ENCODE measurements around the gene EDC3.

Gene EDC3

GRCh38 chr15:74724570-74725224, 28.9 kb upstream of the EDC3 start:
- Mint-ChIP-seq H3K27me3 (peaks cover 33% of the 10 kb centered on the region), H3K27ac (no peak overlapping the region), H3K4me3 (peak overlapping the region; percentile 78), H3K9me3 (no peaks in the 10 kb centered on the region), H3K36me3 (peaks cover 6% of the 10 kb centered on the region), H3K4me1 (peaks cover 31% of the 10 kb centered on the region)
- CTCF ChIA-PET = interaction anchor here (1.2 to 1.9 kb wide), 4 partner anchors 10 to 177 kb away, joined by 3 to 5 read pairs (median 4); no protein-coding TSS in a partner anchor
- DNase-seq = no peak

- Mint-ChIP-seq H3K36me3 (peaks cover 6% of the 10 kb centered on the region), H3K4me1 (peaks cover 31% of the 10 kb centered on the region), H3K27me3 (peaks cover 33% of the 10 kb centered on the region), H3K9me3 (no peaks in the 10 kb centered on the region), H3K4me3 (peak overlapping the region; percentile 78), H3K27ac (peak overlapping the region; percentile 17)
- DNase-seq = no peak
- CTCF ChIA-PET = interaction anchor here (1.4 to 1.9 kb wide), 2 partner anchors 89 to 178 kb away, joined by 4 to 5 read pairs; no protein-coding TSS in a partner anchor
Measured at GRCh38 chr15:74723754-74724334, 28.0 kb upstream of the EDC3 start.

GRCh38 chr15:74723187-74723586, 27.4 kb upstream of the EDC3 start:
- Mint-ChIP-seq H3K27me3 (peaks cover 33% of the 10 kb centered on the region), H3K4me1 (peaks cover 31% of the 10 kb centered on the region), H3K4me3 (no peak overlapping the region), H3K9me3 (no peaks in the 10 kb centered on the region), H3K27ac (no peak overlapping the region), H3K36me3 (peaks cover 6% of the 10 kb centered on the region)
- no peak for DNase-seq
- CTCF ChIA-PET = interaction anchor here (1.9 kb wide), 1 partner anchor 178 kb away, joined by 4 read pairs; no protein-coding TSS in a partner anchor

GRCh38 chr15:74722591-74722990, 26.8 kb upstream of the EDC3 start:
- H3K27ac Mint-ChIP-seq = no peak overlapping the region
- peaks cover 6% of the 10 kb centered on the region for H3K36me3 Mint-ChIP-seq
- CTCF ChIA-PET = no interaction called here
- DNase-seq = no peak
- H3K27me3 Mint-ChIP-seq = peaks cover 29% of the 10 kb centered on the region
- H3K4me1 Mint-ChIP-seq = peaks cover 26% of the 10 kb centered on the region
- no peak overlapping the region for H3K4me3 Mint-ChIP-seq
- H3K9me3 Mint-ChIP-seq = no peaks in the 10 kb centered on the region

GRCh38 chr15:74716651-74717050, 20.8 kb upstream of the EDC3 start:
- Mint-ChIP-seq H3K4me3 (no peak overlapping the region), H3K36me3 (no peaks in the 10 kb centered on the region), H3K27me3 (no peaks in the 10 kb centered on the region), H3K4me1 (no peaks in the 10 kb centered on the region), H3K9me3 (no peaks in the 10 kb centered on the region), H3K27ac (no peak overlapping the region)
- CTCF ChIA-PET = no interaction called here
- no peak for DNase-seq

GRCh38 chr15:74712311-74712710, 16.5 kb upstream of the EDC3 start:
- H3K4me1 Mint-ChIP-seq = peaks cover 11% of the 10 kb centered on the region
- H3K9me3 Mint-ChIP-seq = no peaks in the 10 kb centered on the region
- H3K4me3 Mint-ChIP-seq = no peak overlapping the region
- H3K36me3 Mint-ChIP-seq = no peaks in the 10 kb centered on the region
- H3K27ac Mint-ChIP-seq = no peak overlapping the region
- CTCF ChIA-PET = no interaction called here
- no peak for DNase-seq
- H3K27me3 Mint-ChIP-seq = peaks cover 21% of the 10 kb centered on the region

GRCh38 chr15:74710319-74711094, 14.7 kb upstream of the EDC3 start:
- CTCF ChIA-PET = no interaction called here
- Mint-ChIP-seq H3K36me3 (no peaks in the 10 kb centered on the region), H3K27me3 (peaks cover 37% of the 10 kb centered on the region), H3K4me1 (peaks cover 11% of the 10 kb centered on the region), H3K27ac (peak overlapping the region; percentile 10), H3K9me3 (no peaks in the 10 kb centered on the region), H3K4me3 (no peak overlapping the region)
- no peak for DNase-seq

GRCh38 chr15:74709892-74710291, 14.1 kb upstream of the EDC3 start:
- no peak for DNase-seq
- no peaks in the 10 kb centered on the region for H3K36me3 Mint-ChIP-seq
- no peaks in the 10 kb centered on the region for H3K9me3 Mint-ChIP-seq
- no peak overlapping the region for H3K4me3 Mint-ChIP-seq
- no peak overlapping the region for H3K27ac Mint-ChIP-seq
- CTCF ChIA-PET = no interaction called here
- peaks cover 37% of the 10 kb centered on the region for H3K27me3 Mint-ChIP-seq
- peaks cover 11% of the 10 kb centered on the region for H3K4me1 Mint-ChIP-seq

- CTCF ChIA-PET = no interaction called here
- Mint-ChIP-seq H3K9me3 (no peaks in the 10 kb centered on the region), H3K27me3 (peaks cover 37% of the 10 kb centered on the region), H3K27ac (no peak overlapping the region), H3K4me3 (no peak overlapping the region), H3K36me3 (no peaks in the 10 kb centered on the region), H3K4me1 (peaks cover 11% of the 10 kb centered on the region)
- DNase-seq = no peak
Measured at GRCh38 chr15:74709011-74709410, 13.2 kb upstream of the EDC3 start.

GRCh38 chr15:74696808-74697207, 984 bp upstream of the EDC3 start:
- Mint-ChIP-seq H3K4me1 (peaks cover 44% of the 10 kb centered on the region), H3K9me3 (no peaks in the 10 kb centered on the region), H3K4me3 (peak overlapping the region; percentile 100), H3K36me3 (peaks cover 5% of the 10 kb centered on the region), H3K27me3 (peaks cover 7% of the 10 kb centered on the region), H3K27ac (no peak overlapping the region)
- no peak for DNase-seq
- CTCF ChIA-PET = interaction anchor here (0.7 kb wide), 1 partner anchor 90 kb away, joined by 3 read pairs; no protein-coding TSS in a partner anchor

GRCh38 chr15:74696398-74696729, 540 bp upstream of the EDC3 start:
- Mint-ChIP-seq H3K27ac (peak overlapping the region; percentile 97), H3K4me1 (peaks cover 44% of the 10 kb centered on the region), H3K27me3 (peaks cover 2% of the 10 kb centered on the region)

GRCh38 chr15:74692327-74692726, 3.5 kb downstream of the EDC3 start:
- Mint-ChIP-seq H3K4me1 (peaks cover 44% of the 10 kb centered on the region), H3K27me3 (no peaks in the 10 kb centered on the region), H3K27ac (no peak overlapping the region), H3K36me3 (peaks cover 5% of the 10 kb centered on the region), H3K9me3 (no peaks in the 10 kb centered on the region), H3K4me3 (no peak overlapping the region)
- no peak for DNase-seq
- CTCF ChIA-PET = no interaction called here

More at GRCh38 chr15:74696398-74696729, 540 bp upstream of the EDC3 start:
- CTCF ChIA-PET = interaction anchor here (1.3 kb wide), 1 partner anchor 75 kb away, joined by 5 read pairs; no protein-coding TSS in a partner anchor
- Mint-ChIP-seq H3K9me3 (no peaks in the 10 kb centered on the region), H3K4me3 (peak overlapping the region; percentile 100), H3K36me3 (peaks cover 5% of the 10 kb centered on the region)
- no peak for DNase-seq

- Mint-ChIP-seq H3K27ac (no peak overlapping the region), H3K27me3 (no peaks in the 10 kb centered on the region), H3K4me1 (no peaks in the 10 kb centered on the region), H3K4me3 (no peak overlapping the region), H3K36me3 (peaks cover 18% of the 10 kb centered on the region), H3K9me3 (peaks cover 4% of the 10 kb centered on the region)
- no peak for DNase-seq
- CTCF ChIA-PET = no interaction called here
Measured at GRCh38 chr15:74683758-74684157, 12.1 kb downstream of the EDC3 start.

GRCh38 chr15:74682954-74683353, 12.9 kb downstream of the EDC3 start:
- CTCF ChIA-PET = no interaction called here
- H3K4me3 Mint-ChIP-seq = no peak overlapping the region

More at GRCh38 chr15:74682954-74683353, 12.9 kb downstream of the EDC3 start:
- Mint-ChIP-seq H3K36me3 (peaks cover 18% of the 10 kb centered on the region), H3K9me3 (peaks cover 4% of the 10 kb centered on the region), H3K27me3 (no peaks in the 10 kb centered on the region), H3K27ac (no peak overlapping the region), H3K4me1 (no peaks in the 10 kb centered on the region)
- DNase-seq = no peak
